Measurements from ENCODE around the gene SLC28A3. TPM values are rescaled to one million over a fixed set of nuclear protein-coding genes. Genes with fewer than 3 reads are reported as not detected.
"Not testable (repeated sequence)": the region's sequence is repeated elsewhere in the genome, so short reads cannot be mapped to it uniquely, and the experiment has no call there.

SLC28A3 gene
- total RNA-seq, 2 experiments from 2014 or later: 0.06 to 0.11 TPM

DNA sequence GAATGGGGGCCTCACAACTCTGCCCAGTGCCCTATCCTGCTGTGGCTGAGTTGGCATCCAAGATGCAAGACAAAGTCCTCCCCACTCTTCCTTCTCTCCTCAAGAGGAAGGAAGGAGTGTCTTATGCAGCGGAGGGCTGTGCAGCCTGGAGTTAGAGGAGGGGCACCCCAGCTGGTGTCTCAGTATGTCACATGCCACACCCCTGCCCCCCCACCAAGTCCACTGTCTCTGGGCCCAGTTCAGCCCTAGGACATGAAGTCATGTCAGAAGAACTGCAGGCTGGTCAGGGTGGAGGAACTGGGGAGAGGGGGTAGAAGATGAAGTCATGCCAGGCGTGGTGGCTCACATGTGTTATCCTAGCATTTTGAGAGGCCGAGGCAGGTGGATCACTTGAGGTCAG lies 28.0 kb upstream of the SLC28A3 start:
- DNase-seq (no peak), ATAC-seq (ENCODE audit: low read depth) (no peak)
- Mint-ChIP-seq H3K4me1 (peaks cover 2% of the 10 kb centered on the region), H3K36me3 (no peaks in the 10 kb centered on the region), H3K27me3 (peaks cover 5% of the 10 kb centered on the region), H3K4me3 (no peak overlapping the region), H3K9me3 (peaks cover 4% of the 10 kb centered on the region), H3K27ac (no peak overlapping the region)
- POLR2A ChIA-PET: no interaction called here

GRCh38 chr9:84367726-84368125 lies 27.2 kb upstream of the SLC28A3 start:
- ATAC-seq (ENCODE audit: low read depth); H3K4me1 Mint-ChIP-seq; POLR2A ChIA-PET: not testable (repeated sequence)

GRCh38 chr9:84366683-84367082 lies 26.1 kb upstream of the SLC28A3 start:
- Mint-ChIP-seq H3K27me3 (peaks cover 4% of the 10 kb centered on the region), H3K4me3 (no peak overlapping the region), H3K27ac (no peak overlapping the region), H3K4me1 (peaks cover 2% of the 10 kb centered on the region), H3K9me3 (peaks cover 4% of the 10 kb centered on the region), H3K36me3 (no peaks in the 10 kb centered on the region)
- ATAC-seq (ENCODE audit: low read depth) (no peak), DNase-seq (no peak)
- POLR2A ChIA-PET: no interaction called here

More at GRCh38 chr9:84367726-84368125, 27.2 kb upstream of the SLC28A3 start:
- H3K4me3 Mint-ChIP-seq, H3K27ac Mint-ChIP-seq, H3K27me3 Mint-ChIP-seq, DNase-seq, H3K9me3 Mint-ChIP-seq, H3K36me3 Mint-ChIP-seq: not testable (repeated sequence)

DNA sequence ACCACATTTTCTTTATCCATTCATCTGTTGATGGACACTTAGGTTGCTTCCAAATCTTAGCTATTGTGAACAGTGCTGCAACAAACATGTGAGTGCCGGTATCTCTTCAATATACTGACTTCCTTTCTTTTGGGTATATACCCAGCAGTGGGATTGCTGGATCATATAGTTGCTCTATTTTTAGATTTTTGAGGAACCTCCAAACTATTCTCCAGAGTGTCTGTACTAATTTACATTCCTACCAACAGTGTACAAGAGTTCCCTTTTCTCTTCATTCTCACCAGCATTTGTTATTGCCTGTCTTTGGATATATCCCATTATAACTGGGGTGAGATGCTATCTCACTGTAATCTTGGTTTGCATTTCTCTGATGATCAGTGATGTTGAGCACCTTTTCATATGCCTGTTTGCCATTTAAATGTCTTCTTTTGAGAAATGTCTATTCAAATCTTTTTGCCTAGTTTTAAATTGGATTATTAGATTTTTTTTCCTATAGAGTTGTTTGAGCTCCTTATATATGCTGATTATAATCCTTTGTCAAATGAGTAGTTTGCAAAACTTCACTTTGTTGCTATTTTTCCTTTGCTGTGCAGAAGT lies 24.4 kb upstream of the SLC28A3 start:
- H3K4me3 Mint-ChIP-seq; H3K36me3 Mint-ChIP-seq; H3K9me3 Mint-ChIP-seq; POLR2A ChIA-PET; DNase-seq; H3K4me1 Mint-ChIP-seq; ATAC-seq (ENCODE audit: low read depth); H3K27ac Mint-ChIP-seq; H3K27me3 Mint-ChIP-seq: not testable (repeated sequence)

- POLR2A ChIA-PET: no interaction called here
- H3K27ac Mint-ChIP-seq: no peak overlapping the region
- H3K27me3 Mint-ChIP-seq: peaks cover 3% of the 10 kb centered on the region
- no peak overlapping the region for H3K4me3 Mint-ChIP-seq
- H3K36me3 Mint-ChIP-seq: no peaks in the 10 kb centered on the region
- ATAC-seq (ENCODE audit: low read depth): no peak
- peaks cover 4% of the 10 kb centered on the region for H3K9me3 Mint-ChIP-seq
- DNase-seq: no peak
- no peaks in the 10 kb centered on the region for H3K4me1 Mint-ChIP-seq
These were observed 21.1 kb upstream of the SLC28A3 start for GRCh38 chr9:84361645-84362044.

- no peak overlapping the region for H3K27ac Mint-ChIP-seq
- H3K4me3 Mint-ChIP-seq: no peak overlapping the region
- H3K27me3 Mint-ChIP-seq: peaks cover 3% of the 10 kb centered on the region
- DNase-seq (no peak), ATAC-seq (ENCODE audit: low read depth) (no peak)
- no peaks in the 10 kb centered on the region for H3K9me3 Mint-ChIP-seq
- no peaks in the 10 kb centered on the region for H3K4me1 Mint-ChIP-seq
- POLR2A ChIA-PET: no interaction called here
- no peaks in the 10 kb centered on the region for H3K36me3 Mint-ChIP-seq
These were observed 16.7 kb upstream of the SLC28A3 start for GRCh38 chr9:84357275-84357674.

GRCh38 chr9:84354035-84354434 lies 13.5 kb upstream of the SLC28A3 start:
- H3K27me3 Mint-ChIP-seq: peaks cover 3% of the 10 kb centered on the region
- no peak overlapping the region for H3K27ac Mint-ChIP-seq
- H3K4me3 Mint-ChIP-seq: no peak overlapping the region
- H3K9me3 Mint-ChIP-seq: peaks cover under 1% of the 10 kb centered on the region
- POLR2A ChIA-PET: no interaction called here
- no peak for ATAC-seq (ENCODE audit: low read depth)
- no peaks in the 10 kb centered on the region for H3K4me1 Mint-ChIP-seq
- no peaks in the 10 kb centered on the region for H3K36me3 Mint-ChIP-seq
- no peak for DNase-seq

DNA sequence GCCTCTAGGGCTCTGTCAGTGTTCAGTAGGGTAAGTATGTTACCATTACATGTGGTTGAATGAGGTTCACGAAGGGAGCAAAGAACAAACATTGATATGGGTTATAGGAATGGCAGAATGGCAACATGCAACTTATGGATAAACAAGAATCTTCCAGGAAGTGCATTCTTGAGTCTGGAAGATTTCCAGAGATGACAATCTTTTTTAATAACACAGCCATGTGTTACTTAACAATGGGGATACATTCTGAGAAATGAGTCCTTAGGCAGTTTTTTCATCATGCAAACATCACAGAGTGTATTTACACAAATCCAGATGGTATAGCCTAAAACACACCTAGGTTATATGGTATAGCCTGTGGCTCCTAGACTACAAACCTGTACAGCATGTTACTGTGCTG lies 9.1 kb upstream of the SLC28A3 start:
- H3K27ac Mint-ChIP-seq: no peak overlapping the region
- ATAC-seq (ENCODE audit: low read depth): no peak
- H3K4me1 Mint-ChIP-seq: no peaks in the 10 kb centered on the region
- H3K4me3 Mint-ChIP-seq: no peak overlapping the region
- DNase-seq: no peak
- POLR2A ChIA-PET: no interaction called here
- H3K27me3 Mint-ChIP-seq: peaks cover 12% of the 10 kb centered on the region
- peaks cover 1% of the 10 kb centered on the region for H3K9me3 Mint-ChIP-seq
- H3K36me3 Mint-ChIP-seq: no peaks in the 10 kb centered on the region

- DNase-seq (no peak), ATAC-seq (ENCODE audit: low read depth) (no peak)
- no peaks in the 10 kb centered on the region for H3K36me3 Mint-ChIP-seq
- no peak overlapping the region for H3K4me3 Mint-ChIP-seq
- H3K9me3 Mint-ChIP-seq: no peaks in the 10 kb centered on the region
- no peak overlapping the region for H3K27ac Mint-ChIP-seq
- POLR2A ChIA-PET: no interaction called here
- H3K27me3 Mint-ChIP-seq: peaks cover 19% of the 10 kb centered on the region
- H3K4me1 Mint-ChIP-seq: no peaks in the 10 kb centered on the region
These were observed 2.6 kb upstream of the SLC28A3 start for GRCh38 chr9:84343111-84343521.

GRCh38 chr9:84339962-84340361 lies 596 bp downstream of the SLC28A3 start:
- no peak for ATAC-seq (ENCODE audit: low read depth)
- POLR2A ChIA-PET: no interaction called here
- Mint-ChIP-seq H3K4me1 (no peaks in the 10 kb centered on the region), H3K27ac (no peak overlapping the region), H3K9me3 (no peaks in the 10 kb centered on the region), H3K4me3 (no peak overlapping the region), H3K36me3 (no peaks in the 10 kb centered on the region), H3K27me3 (peaks cover 13% of the 10 kb centered on the region)
- no peak for DNase-seq

GRCh38 chr9:84339503-84339902 lies 1.1 kb downstream of the SLC28A3 start:
- ATAC-seq (ENCODE audit: low read depth) (no peak), DNase-seq (no peak)
- H3K27me3 Mint-ChIP-seq: peaks cover 8% of the 10 kb centered on the region
- no peaks in the 10 kb centered on the region for H3K36me3 Mint-ChIP-seq
- no peaks in the 10 kb centered on the region for H3K4me1 Mint-ChIP-seq
- H3K4me3 Mint-ChIP-seq: no peak overlapping the region
- no peaks in the 10 kb centered on the region for H3K9me3 Mint-ChIP-seq
- H3K27ac Mint-ChIP-seq: no peak overlapping the region
- POLR2A ChIA-PET: no interaction called here

DNA sequence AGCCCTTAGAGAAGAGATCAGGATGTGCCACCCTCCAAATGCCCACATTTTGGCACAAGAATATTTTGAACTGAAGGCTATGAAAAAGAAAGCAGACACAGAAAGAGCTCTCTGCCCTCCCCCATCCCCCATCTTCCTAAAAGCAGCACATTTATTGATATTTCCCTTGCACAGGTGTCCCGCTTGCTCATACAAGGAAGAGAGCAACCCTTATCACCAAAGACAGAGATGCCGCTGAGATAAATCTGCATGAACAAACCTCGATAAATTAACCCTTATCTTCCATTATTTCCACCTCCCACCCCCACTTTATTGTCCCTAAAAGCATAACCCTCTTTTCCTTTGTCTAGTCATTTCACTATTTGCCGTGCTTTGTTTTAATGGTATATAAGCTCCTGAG lies 1.8 kb downstream of the SLC28A3 start:
- no peak for ATAC-seq (ENCODE audit: low read depth)
- Mint-ChIP-seq H3K9me3 (no peaks in the 10 kb centered on the region), H3K4me1 (no peaks in the 10 kb centered on the region), H3K36me3 (no peaks in the 10 kb centered on the region), H3K27ac (no peak overlapping the region), H3K4me3 (no peak overlapping the region), H3K27me3 (peaks cover 8% of the 10 kb centered on the region)
- POLR2A ChIA-PET: no interaction called here
- no peak for DNase-seq

DNA sequence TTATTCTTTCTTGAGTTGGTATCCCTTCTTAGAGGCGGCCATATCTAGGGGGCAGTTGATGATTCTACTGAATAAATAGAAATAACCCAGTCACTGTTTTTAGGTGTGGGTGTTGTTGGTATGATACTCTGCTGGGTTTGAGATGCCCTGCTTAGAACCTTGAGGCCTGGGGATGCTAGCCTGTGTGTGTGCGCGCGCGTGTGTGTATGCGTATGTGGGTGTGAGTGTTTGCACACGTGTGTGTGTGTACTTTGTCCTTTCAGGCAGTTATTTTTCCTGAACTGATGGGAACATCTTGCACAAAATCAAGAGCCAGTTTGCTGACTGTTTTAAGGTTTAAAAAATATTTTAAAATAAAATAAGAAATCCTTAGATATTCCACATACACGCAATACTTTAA lies 3.3 kb downstream of the SLC28A3 start:
- POLR2A ChIA-PET: no interaction called here
- H3K4me1 Mint-ChIP-seq: no peaks in the 10 kb centered on the region
- DNase-seq (no peak), ATAC-seq (ENCODE audit: low read depth) (no peak)
- H3K27me3 Mint-ChIP-seq: peaks cover 9% of the 10 kb centered on the region
- no peak overlapping the region for H3K27ac Mint-ChIP-seq
- H3K9me3 Mint-ChIP-seq: no peaks in the 10 kb centered on the region
- H3K4me3 Mint-ChIP-seq: no peak overlapping the region
- H3K36me3 Mint-ChIP-seq: no peaks in the 10 kb centered on the region

- POLR2A ChIA-PET: no interaction called here
- H3K9me3 Mint-ChIP-seq: peaks cover 7% of the 10 kb centered on the region
- peaks cover 1% of the 10 kb centered on the region for H3K36me3 Mint-ChIP-seq
- H3K27me3 Mint-ChIP-seq: peaks cover 21% of the 10 kb centered on the region
- H3K4me3 Mint-ChIP-seq: no peak overlapping the region
- no peak overlapping the region for H3K27ac Mint-ChIP-seq
- DNase-seq (no peak), ATAC-seq (ENCODE audit: low read depth) (no peak)
- no peaks in the 10 kb centered on the region for H3K4me1 Mint-ChIP-seq
These were observed 9.3 kb downstream of the SLC28A3 start for GRCh38 chr9:84331119-84331809.
